ENCODE results near the gene MYCL. TPM values are rescaled to one million over a fixed set of nuclear protein-coding genes. Genes with fewer than 3 reads are reported as not detected.

MYCL gene
- total and polyA plus RNA-seq, 2 of the 13 experiments (the other 11 are each of a cell fraction or from before 2014, with no cell fraction given): 0.31 to 1.7 TPM

- Histone ChIP-seq H3K4me2 (ENCODE audit: low read depth, low read length) (peak overlapping the region; percentile 41), H3K36me3 (replicated peaks in 1 of 2; ENCODE audit: control insufficient read depth in 1 of 2, insufficient read depth in 2 of 2, low read length in 2 of 2) (no peaks in the 10 kb centered on the region), H3K9me3 (ENCODE audit: low read length) (no peaks in the 10 kb centered on the region), H3K4me3 (replicated peaks in 1 of 3; ENCODE audit: insufficient read depth in 1 of 3, low read depth in 2 of 3, low read length in 3 of 3) (peak overlapping the region in 1 of 3 experiments; percentile 14; a peak in 2 of 6 replicates), H3K27me3 (ENCODE audit: control insufficient read depth in 1 of 2, insufficient read depth in 2 of 2, low read length in 2 of 2) (no peaks in the 10 kb centered on the region), H3K4me1 (ENCODE audit: insufficient read depth, low read length) (peaks cover 20% of the 10 kb centered on the region), H4K20me1 (ENCODE audit: insufficient read depth, low read length) (no peaks in the 10 kb centered on the region), H3K9ac (ENCODE audit: insufficient read depth, low read depth, low read length) (no peak overlapping the region), H3K27ac (ENCODE audit: extremely low read length, insufficient read depth, low read length) (peak overlapping the region; percentile 43), H2AFZ (ENCODE audit: low read length) (no peak overlapping the region), H3K79me2 (ENCODE audit: insufficient read depth, low read length) (no peaks in the 10 kb centered on the region)
- peak; percentile 86 for DNase-seq (ENCODE audit: low spot score)
- CTCF ChIA-PET (ENCODE audit: low intra/inter-chr PET ratio, low total read pairs): no interaction called here
- POLR2A ChIA-PET: interaction anchor here (1.0 to 1.6 kb wide), 3 partner anchors 9 to 106 kb away, joined by 3 to 5 read pairs (median 3); partner anchors contain the start of genes CAP1 and TRIT1
- WGBS (ENCODE audit: low lambda C conversion rate): 1% methylated on average over 11 of the region's 12 CpGs
- in situ Hi-C loops (cut with HindIII; ENCODE audit: extremely low pct_ligation_motif_present, low pct_unique_long_range_greater_than_20kb): no loop called here
- peak; percentile 77 for FAIRE-seq
- intact Hi-C loops (cut with micrococcal nuclease; ENCODE audit: unreplicated experiment): loop anchor here (1.0 kb wide), 1 partner anchor 19 kb away; no protein-coding TSS in a partner anchor
- BruUV-seq (replicated peaks): no TSS peak
- ATAC-seq: peak; percentile 89
- TF ChIP-seq ARID5B (CRISPR knock-in tag; IDR thresholded peaks at IDR 0.05): peak; percentile 70
- peak; percentile 85 for TF ChIP-seq TRIM24 (CRISPR knock-in tag; IDR thresholded peaks at IDR 0.05)
- 0 out of 2 replicates have a peak, but pooled peaks have one; percentile 15 for TF ChIP-seq ARID3A (IDR thresholded peaks at IDR 0.05; ENCODE audit: low read depth, low read length)
- TF ChIP-seq ZNF143 (CRISPR knock-in tag; IDR thresholded peaks at IDR 0.05): no peak
- peak; percentile 75 for TF ChIP-seq JUN (CRISPR knock-in tag; IDR thresholded peaks at IDR 0.05)
- TF ChIP-seq ZBTB7B (CRISPR knock-in tag; IDR thresholded peaks at IDR 0.05): 0 out of 2 replicates have a peak, but pooled peaks have one; percentile 33
- TF ChIP-seq ZFP82 (CRISPR knock-in tag; IDR thresholded peaks at IDR 0.05; ENCODE audit: borderline replicate concordance): no peak
- TF ChIP-seq ZBTB33 (CRISPR knock-in tag; IDR thresholded peaks at IDR 0.05): 0 out of 2 replicates have a peak, but pooled peaks have one; percentile 31
- 0 out of 2 replicates have a peak, but pooled peaks have one; percentile 58 for TF ChIP-seq NFKBIZ (CRISPR knock-in tag; IDR thresholded peaks at IDR 0.05)
- peak; percentile 52; the same call in 1 of the 2 replicates for TF ChIP-seq MYC (CRISPR knock-in tag; IDR thresholded peaks at IDR 0.05; ENCODE audit: borderline replicate concordance)
- no peak for TF ChIP-seq NKX3-1 (CRISPR knock-in tag; IDR thresholded peaks at IDR 0.05)
- TF ChIP-seq SMC3 (IDR thresholded peaks at IDR 0.05; ENCODE audit: low read length): peak; percentile 17; the same call in 1 of the 2 replicates
- TF ChIP-seq TFE3 (CRISPR knock-in tag; IDR thresholded peaks at IDR 0.05): peak; percentile 79
Observed at GRCh38 chr1:39933956-39934941, 32.5 kb upstream of the MYCL start.
